HepG2 (cell line): ENCODE results near the gene NRL. TPM values are rescaled to one million over a fixed set of nuclear protein-coding genes. Genes with fewer than 3 reads are reported as not detected.

Experiments used
- ATRX ChIP-seq: sonication (generic); formaldehyde crosslinking; IDR thresholded peaks from 2 replicates; pipeline ENCODE4 v1.4.0; 2020; ENCODE audit warnings: missing genetic modification reagents, borderline replicate concordance
- BCL6 ChIP-seq: IDR thresholded peaks from 2 replicates; pipeline ENCODE4 v1.6.1; 2016; ENCODE audit warnings: missing genetic modification reagents, missing compliant biosample characterization
- BCLAF1 ChIP-seq: fragments of 450-650 bp; IDR thresholded peaks from 2 replicates; pipeline ENCODE4 v1.6.1; 2017; ENCODE audit warnings: mild to moderate bottlenecking
- ESRRA ChIP-seq: sonication (generic); formaldehyde crosslinking; IDR thresholded peaks from 2 replicates; pipeline ENCODE4 v1.5.1; 2020; ENCODE audit warnings: mild to moderate bottlenecking, low read depth, missing genetic modification reagents
- MAFF ChIP-seq: IDR thresholded peaks from 2 replicates; pipeline ENCODE4 v1.6.1; 2011; ENCODE audit warnings: low read depth, low read length, improper control_type of control experiment
- PCBP1 ChIP-seq: fragments of 200-400 bp; formaldehyde crosslinking; IDR thresholded peaks from 2 replicates; pipeline ENCODE4 v1.6.1; 2017; ENCODE audit warnings: mild to moderate bottlenecking, low read depth, low read length, borderline replicate concordance
- ZNF142 ChIP-seq: sonication (generic); formaldehyde crosslinking; IDR thresholded peaks from 2 replicates; pipeline ENCODE4 v1.4.0; 2020; ENCODE audit warnings: missing genetic modification reagents
- ZNF530 ChIP-seq: sonication (generic); formaldehyde crosslinking; IDR thresholded peaks from 2 replicates; pipeline ENCODE4 v1.5.0; 2020; ENCODE audit warnings: low read depth, mild to moderate bottlenecking, missing genetic modification reagents
- ZNF615 ChIP-seq: sonication (generic); formaldehyde crosslinking; IDR thresholded peaks from 2 replicates; pipeline ENCODE4 v1.5.0; 2020; ENCODE audit warnings: mild to moderate bottlenecking, missing genetic modification reagents, borderline replicate concordance
- polyA plus RNA-seq, 8 experiments: library from polyadenylated mRNA; depleted of rRNA in 3 of 8; stranded (reverse) in 7 of 8; unstranded in 1 of 8; fragments of >200 nt; fragmentation: Illumina TruSeq in 4 of 8; extraction: Trizol in 4 of 8; gene quantifications; 2 replicates each; pipeline versions ENCODE4 v1.2.1 to v1.2.3, GENCODE V29; 2011 to 2016; ENCODE audit warnings: low read depth in 4 of 8, missing spikeins in 1 of 8, mixed read lengths in 1 of 8; ENCODE audit not compliant: insufficient read depth in 1 of 8
- total RNA-seq, 5 experiments: library from RNA; depleted of rRNA; stranded (reverse); fragments of >200 nt; fragmentation: Illumina TruSeq; extraction: Trizol; gene quantifications; 2 replicates each; pipeline ENCODE4 v1.2.3, GENCODE V29; 2016; ENCODE audit warnings: low read depth in 1 of 5
- TF ChIP-seq, protein P1 (sequence below): sonication (generic); formaldehyde crosslinking; IDR thresholded peaks from 2 replicates; pipeline ENCODE4 v1.9.0; 2022; ENCODE audit warnings: low read depth, missing genetic modification reagents
- TF ChIP-seq, protein P2 (sequence below): sonication (generic); formaldehyde crosslinking; conservative IDR thresholded peaks from 2 replicates; pipeline ENCODE4 v1.4.0; 2020; ENCODE audit warnings: missing genetic modification reagents
- TF ChIP-seq, protein P3 (sequence below): sonication (generic); formaldehyde crosslinking; IDR thresholded peaks from 2 replicates; pipeline ENCODE4 v1.5.0; 2020; ENCODE audit warnings: mild to moderate bottlenecking, missing genetic modification reagents

The NRL gene
- total and polyA plus RNA-seq, 2 of the 13 experiments (the other 11 are each of a cell fraction or from before 2014, with no cell fraction given): 2.5 to 4.7 TPM

- no peak for TF ChIP-seq BCLAF1
- no peak for TF ChIP-seq ZNF530 (CRISPR knock-in tag)
- TF ChIP-seq, protein P1, sequence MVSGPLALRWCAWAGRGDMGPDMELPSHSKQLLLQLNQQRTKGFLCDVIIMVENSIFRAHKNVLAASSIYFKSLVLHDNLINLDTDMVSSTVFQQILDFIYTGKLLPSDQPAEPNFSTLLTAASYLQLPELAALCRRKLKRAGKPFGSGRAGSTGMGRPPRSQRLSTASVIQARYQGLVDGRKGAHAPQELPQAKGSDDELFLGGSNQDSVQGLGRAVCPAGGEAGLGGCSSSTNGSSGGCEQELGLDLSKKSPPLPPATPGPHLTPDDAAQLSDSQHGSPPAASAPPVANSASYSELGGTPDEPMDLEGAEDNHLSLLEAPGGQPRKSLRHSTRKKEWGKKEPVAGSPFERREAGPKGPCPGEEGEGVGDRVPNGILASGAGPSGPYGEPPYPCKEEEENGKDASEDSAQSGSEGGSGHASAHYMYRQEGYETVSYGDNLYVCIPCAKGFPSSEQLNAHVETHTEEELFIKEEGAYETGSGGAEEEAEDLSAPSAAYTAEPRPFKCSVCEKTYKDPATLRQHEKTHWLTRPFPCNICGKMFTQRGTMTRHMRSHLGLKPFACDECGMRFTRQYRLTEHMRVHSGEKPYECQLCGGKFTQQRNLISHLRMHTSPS (CRISPR knock-in tag): no peak
- no peak for TF ChIP-seq PCBP1
- TF ChIP-seq BCL6 (CRISPR knock-in tag): peak; percentile 59; the same call in 1 of the 2 replicates
- TF ChIP-seq, protein P2, sequence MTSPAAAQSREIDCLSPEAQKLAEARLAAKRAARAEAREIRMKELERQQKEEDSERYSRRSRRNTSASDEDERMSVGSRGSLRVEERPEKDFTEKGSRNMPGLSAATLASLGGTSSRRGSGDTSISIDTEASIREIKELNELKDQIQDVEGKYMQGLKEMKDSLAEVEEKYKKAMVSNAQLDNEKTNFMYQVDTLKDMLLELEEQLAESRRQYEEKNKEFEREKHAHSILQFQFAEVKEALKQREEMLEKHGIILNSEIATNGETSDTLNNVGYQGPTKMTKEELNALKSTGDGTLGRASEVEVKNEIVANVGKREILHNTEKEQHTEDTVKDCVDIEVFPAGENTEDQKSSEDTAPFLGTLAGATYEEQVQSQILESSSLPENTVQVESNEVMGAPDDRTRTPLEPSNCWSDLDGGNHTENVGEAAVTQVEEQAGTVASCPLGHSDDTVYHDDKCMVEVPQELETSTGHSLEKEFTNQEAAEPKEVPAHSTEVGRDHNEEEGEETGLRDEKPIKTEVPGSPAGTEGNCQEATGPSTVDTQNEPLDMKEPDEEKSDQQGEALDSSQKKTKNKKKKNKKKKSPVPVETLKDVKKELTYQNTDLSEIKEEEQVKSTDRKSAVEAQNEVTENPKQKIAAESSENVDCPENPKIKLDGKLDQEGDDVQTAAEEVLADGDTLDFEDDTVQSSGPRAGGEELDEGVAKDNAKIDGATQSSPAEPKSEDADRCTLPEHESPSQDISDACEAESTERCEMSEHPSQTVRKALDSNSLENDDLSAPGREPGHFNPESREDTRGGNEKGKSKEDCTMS (CRISPR knock-in tag): no peak
- no peak for TF ChIP-seq ZNF615 (CRISPR knock-in tag)
- TF ChIP-seq, protein P3, sequence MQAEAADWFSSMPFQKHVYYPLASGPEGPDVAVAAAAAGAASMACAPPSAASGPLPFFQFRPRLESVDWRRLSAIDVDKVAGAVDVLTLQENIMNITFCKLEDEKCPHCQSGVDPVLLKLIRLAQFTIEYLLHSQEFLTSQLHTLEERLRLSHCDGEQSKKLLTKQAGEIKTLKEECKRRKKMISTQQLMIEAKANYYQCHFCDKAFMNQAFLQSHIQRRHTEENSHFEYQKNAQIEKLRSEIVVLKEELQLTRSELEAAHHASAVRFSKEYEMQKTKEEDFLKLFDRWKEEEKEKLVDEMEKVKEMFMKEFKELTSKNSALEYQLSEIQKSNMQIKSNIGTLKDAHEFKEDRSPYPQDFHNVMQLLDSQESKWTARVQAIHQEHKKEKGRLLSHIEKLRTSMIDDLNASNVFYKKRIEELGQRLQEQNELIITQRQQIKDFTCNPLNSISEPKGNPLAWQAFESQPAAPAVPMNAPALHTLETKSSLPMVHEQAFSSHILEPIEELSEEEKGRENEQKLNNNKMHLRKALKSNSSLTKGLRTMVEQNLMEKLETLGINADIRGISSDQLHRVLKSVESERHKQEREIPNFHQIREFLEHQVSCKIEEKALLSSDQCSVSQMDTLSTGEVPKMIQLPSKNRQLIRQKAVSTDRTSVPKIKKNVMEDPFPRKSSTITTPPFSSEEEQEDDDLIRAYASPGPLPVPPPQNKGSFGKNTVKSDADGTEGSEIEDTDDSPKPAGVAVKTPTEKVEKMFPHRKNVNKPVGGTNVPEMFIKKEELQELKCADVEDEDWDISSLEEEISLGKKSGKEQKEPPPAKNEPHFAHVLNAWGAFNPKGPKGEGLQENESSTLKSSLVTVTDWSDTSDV (CRISPR knock-in tag): no peak
- no peak for TF ChIP-seq ESRRA
- TF ChIP-seq ATRX (CRISPR knock-in tag): no peak
- TF ChIP-seq MAFF: no peak
- TF ChIP-seq ZNF142 (CRISPR knock-in tag): no peak; the same call in 1 of the 2 replicates
These were observed 56.3 kb downstream of the NRL start (continued) for GRCh38 chr14:24058260-24058950.
